C4-2B (cell line): Measurements from ENCODE around the gene EP300.
"Not testable (repeated sequence)": the region's sequence is repeated elsewhere in the genome, so short reads cannot be mapped to it uniquely, and the experiment has no call there.

Source experiments
- H3K27ac ChIP-seq: fragments of 450-650 bp; 2 replicates; pipeline ENCODE4 v1.5.1; 2017
- ZFX ChIP-seq: fragments of 450-650 bp; IDR thresholded peaks from 2 replicates; pipeline ENCODE4 v1.6.1; 2017
- TF ChIP-seq, protein P1 (sequence below): fragments of 450-650 bp; conservative IDR thresholded peaks from 2 replicates; pipeline ENCODE4 v1.5.1; 2017; ENCODE audit warnings: mild to moderate bottlenecking

The EP300 gene

DNA sequence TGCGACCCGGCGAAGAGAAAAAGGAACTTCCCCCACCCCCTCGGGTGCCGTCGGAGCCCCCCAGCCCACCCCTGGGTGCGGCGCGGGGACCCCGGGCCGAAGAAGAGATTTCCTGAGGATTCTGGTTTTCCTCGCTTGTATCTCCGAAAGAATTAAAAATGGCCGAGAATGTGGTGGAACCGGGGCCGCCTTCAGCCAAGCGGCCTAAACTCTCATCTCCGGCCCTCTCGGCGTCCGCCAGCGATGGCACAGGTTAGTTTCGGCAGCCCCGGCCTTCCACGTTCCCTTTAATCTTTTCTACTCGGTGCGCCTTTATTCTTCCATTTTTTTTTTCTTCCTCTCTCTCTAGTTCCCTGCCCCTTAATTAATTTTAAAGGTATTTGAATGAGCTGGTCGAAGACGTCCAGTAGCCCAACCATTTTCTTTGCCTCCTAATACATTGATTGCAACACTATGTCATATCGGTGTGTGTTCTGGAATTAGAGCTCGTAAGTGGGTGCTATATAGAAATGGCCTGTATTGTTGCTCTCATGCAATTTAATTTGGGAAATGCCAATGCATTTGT lies 537 bp downstream of the EP300 start:
- H3K27ac ChIP-seq, result peak overlapping the region; percentile 98
- TF ChIP-seq, protein P1, sequence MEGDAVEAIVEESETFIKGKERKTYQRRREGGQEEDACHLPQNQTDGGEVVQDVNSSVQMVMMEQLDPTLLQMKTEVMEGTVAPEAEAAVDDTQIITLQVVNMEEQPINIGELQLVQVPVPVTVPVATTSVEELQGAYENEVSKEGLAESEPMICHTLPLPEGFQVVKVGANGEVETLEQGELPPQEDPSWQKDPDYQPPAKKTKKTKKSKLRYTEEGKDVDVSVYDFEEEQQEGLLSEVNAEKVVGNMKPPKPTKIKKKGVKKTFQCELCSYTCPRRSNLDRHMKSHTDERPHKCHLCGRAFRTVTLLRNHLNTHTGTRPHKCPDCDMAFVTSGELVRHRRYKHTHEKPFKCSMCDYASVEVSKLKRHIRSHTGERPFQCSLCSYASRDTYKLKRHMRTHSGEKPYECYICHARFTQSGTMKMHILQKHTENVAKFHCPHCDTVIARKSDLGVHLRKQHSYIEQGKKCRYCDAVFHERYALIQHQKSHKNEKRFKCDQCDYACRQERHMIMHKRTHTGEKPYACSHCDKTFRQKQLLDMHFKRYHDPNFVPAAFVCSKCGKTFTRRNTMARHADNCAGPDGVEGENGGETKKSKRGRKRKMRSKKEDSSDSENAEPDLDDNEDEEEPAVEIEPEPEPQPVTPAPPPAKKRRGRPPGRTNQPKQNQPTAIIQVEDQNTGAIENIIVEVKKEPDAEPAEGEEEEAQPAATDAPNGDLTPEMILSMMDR, result no peak
- TF ChIP-seq ZFX, result peak; percentile 35

DNA sequence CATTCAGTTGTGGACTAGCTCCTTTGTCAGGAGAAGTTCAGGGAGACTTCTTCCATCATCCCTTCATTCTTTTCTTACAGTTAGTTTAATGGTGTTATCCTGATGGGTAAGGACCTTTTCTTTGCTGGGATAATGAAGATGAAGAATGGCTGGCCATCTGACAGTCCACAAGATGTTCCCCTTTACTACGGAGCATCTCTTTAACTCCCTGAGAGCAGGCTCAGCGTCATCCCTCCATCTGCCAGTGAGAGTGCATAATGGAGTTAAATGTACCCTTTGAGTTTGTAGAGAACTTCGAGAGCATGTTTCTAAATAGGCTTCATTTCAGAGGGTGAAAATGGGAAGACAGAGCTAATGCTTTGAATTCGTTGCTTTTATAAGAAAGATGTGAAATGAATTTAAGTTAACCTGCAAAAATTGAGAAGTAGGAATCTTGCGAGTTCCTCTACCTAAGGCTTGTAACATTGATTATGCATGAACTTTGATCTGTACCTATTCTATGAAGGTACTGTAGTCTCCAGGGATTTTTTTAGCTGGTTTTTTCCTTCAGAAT lies 1.7 kb downstream of the EP300 start:
- TF ChIP-seq ZFX, result no peak
- TF ChIP-seq, protein P1, result no peak
- no peak overlapping the region for H3K27ac ChIP-seq

DNA sequence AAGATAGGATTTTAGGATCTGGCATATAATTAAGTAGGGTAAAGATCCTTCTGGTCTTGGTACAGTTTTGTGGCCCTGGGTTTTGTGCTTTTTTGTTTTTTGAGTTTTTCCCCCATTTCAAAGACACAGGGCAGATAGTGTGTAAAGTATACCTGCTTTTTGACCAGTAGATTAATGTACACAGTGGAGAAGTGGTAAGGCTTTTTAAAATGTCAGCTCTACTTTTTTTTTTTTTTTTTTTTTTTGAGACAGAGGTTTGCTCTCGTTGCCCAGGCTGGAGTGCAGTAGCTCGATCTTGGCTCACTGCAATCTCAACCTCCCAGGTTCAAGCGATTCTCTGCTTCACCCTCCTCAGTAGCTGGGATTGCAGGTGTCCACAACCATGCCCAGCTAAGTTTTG lies 4.0 kb downstream of the EP300 start:
- H3K27ac ChIP-seq, result no peak overlapping the region
- TF ChIP-seq ZFX, result no peak
- TF ChIP-seq, protein P1, result no peak

DNA sequence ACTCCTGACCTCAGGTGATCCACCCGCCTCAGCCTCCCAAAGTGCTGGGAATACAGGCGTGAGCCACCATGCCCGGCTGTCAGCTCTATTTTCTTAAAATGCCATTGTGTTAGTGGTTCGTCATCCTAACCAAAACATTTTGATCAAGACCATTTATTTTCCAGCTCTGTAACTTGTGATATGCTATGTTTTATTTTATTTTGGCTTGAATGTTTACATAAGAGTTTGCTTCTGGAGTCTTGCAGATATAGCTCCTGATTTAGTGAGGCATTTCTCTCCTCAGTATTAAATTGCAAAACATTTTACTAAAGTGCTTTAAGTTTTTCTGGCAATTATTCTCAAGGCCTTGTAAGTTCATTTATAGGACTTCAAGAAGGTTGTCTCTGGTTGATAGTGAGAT lies 4.4 kb downstream of the EP300 start:
- TF ChIP-seq ZFX, result no peak
- TF ChIP-seq, protein P1, result no peak
- no peak overlapping the region for H3K27ac ChIP-seq

DNA sequence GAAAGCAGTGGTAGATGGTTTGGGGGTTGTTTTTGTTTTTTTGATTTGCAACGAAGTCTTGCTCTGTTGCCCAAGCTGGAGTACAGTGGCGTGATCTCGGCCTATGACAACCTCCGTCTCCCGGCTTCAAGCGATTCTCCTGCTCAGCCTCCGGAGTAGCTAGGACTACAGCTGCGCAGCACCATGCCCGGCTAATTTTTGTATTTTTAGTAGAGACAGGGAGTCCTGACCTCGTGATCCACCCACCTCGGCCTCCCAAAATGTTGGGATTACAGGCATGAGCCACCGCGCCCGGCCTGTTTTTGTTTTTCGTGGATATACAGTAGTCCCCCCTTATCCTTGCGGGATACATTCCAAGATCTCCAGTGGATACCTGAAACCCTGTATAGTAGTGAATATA lies 6.6 kb downstream of the EP300 start:
- no peak overlapping the region for H3K27ac ChIP-seq
- TF ChIP-seq, protein P1, result no peak
- no peak for TF ChIP-seq ZFX

DNA sequence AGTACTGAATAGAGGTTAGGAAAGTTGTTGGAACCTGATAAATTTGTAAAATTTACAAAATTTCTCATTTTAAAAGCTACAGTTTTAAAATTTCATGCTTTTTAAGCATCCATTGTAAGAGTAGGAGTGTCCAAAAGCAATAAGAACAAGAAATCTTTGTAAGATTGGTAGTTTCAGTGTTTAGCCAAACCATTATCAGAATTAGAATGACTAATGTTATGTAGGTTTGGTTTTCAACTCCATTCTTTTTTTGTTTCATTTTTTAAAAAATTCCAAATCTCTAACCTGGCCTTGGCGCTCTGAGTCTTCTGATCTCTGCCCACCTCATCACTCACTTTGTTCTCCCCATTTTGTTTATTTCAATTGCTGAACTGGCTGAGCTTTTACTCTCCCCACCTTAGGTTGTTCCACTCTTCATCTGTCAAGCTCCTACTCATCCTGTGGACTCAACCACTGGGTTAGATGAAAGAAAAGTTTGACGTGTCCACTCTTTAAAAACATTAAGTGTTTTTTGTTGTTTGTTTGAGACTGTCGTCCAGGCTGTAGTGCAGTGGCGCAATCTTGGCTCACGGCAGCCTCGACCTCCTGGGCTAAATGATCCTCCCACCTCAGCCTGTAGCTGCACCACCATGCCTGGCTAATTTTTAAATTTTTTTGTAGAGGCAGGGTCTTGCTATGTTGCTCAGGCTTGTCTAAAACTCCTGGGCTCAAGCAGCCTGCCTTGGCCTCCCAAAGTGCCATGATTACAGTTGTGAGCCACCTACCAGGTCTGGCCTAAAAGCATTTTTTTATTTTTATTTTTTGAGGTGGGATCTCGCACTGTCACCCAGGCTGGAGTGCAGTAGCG lies 14.0 kb downstream of the EP300 start:
- no peak overlapping the region for H3K27ac ChIP-seq
- TF ChIP-seq ZFX, result no peak
- TF ChIP-seq, protein P1, result no peak

DNA sequence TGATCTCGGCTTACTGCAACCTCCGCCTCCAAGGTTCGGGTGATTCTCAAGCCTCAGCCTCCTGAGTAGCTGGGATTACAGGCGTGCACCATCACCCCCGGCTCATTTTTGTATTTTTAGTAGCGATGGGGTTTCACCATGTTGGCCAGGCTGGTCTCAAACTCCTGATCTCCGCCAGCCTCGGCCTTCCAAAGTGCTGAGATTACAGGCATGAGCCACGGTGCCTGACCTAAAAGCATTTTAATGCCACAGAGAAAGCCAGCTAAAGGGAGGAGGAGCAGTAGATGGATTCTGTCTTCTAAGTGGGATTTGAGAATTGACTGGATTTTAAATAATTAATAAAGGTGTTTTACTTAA lies 14.6 kb downstream of the EP300 start:
- not testable (repeated sequence) for H3K27ac ChIP-seq
